ENCODE measurements around the gene IFT52. TPM values are rescaled to one million over a fixed set of nuclear protein-coding genes. Genes with fewer than 3 reads are reported as not detected.
"Not testable (repeated sequence)": the region's sequence is repeated elsewhere in the genome, so short reads cannot be mapped to it uniquely, and the experiment has no call there.

IFT52 gene
- total RNA-seq, 1 donor from 2014 or later = 38.9 TPM

GRCh38 chr20:43584448-43585136, 6.1 kb upstream of the IFT52 start:
- TF ChIP-seq CTCF (IDR thresholded peaks at IDR 0.05) = no peak
- no peaks in the 10 kb centered on the region for H3K36me3 Mint-ChIP-seq (ENCODE audit: low read depth)
- peaks cover 34% of the 10 kb centered on the region for H3K4me1 Mint-ChIP-seq (ENCODE audit: low read depth)
- H3K27ac Mint-ChIP-seq (ENCODE audit: unreplicated experiment) = peak overlapping the region; percentile 95
- H3K9me3 Mint-ChIP-seq (ENCODE audit: low read depth) = no peaks in the 10 kb centered on the region
- H3K4me3 Mint-ChIP-seq (ENCODE audit: unreplicated experiment) = no peak overlapping the region
- DNase-seq (ENCODE audit: low spot score) = peak; percentile 39
- H3K27me3 Mint-ChIP-seq (ENCODE audit: low read depth) = no peaks in the 10 kb centered on the region

GRCh38 chr20:43586641-43587040, 4.1 kb upstream of the IFT52 start:
- no peaks in the 10 kb centered on the region for H3K36me3 Mint-ChIP-seq (ENCODE audit: low read depth)
- no peaks in the 10 kb centered on the region for H3K9me3 Mint-ChIP-seq (ENCODE audit: low read depth)
- H3K4me3 Mint-ChIP-seq (ENCODE audit: unreplicated experiment) = no peak overlapping the region
- H3K27ac Mint-ChIP-seq (ENCODE audit: unreplicated experiment) = no peak overlapping the region
- peak; percentile 47 for DNase-seq (ENCODE audit: low spot score)
- H3K4me1 Mint-ChIP-seq (ENCODE audit: low read depth) = peaks cover 43% of the 10 kb centered on the region
- no peaks in the 10 kb centered on the region for H3K27me3 Mint-ChIP-seq (ENCODE audit: low read depth)
- TF ChIP-seq CTCF (IDR thresholded peaks at IDR 0.05) = no peak

GRCh38 chr20:43588526-43588925, 2.2 kb upstream of the IFT52 start:
- H3K4me3 Mint-ChIP-seq (ENCODE audit: unreplicated experiment); H3K36me3 Mint-ChIP-seq (ENCODE audit: low read depth); H3K9me3 Mint-ChIP-seq (ENCODE audit: low read depth); H3K27me3 Mint-ChIP-seq (ENCODE audit: low read depth); H3K27ac Mint-ChIP-seq (ENCODE audit: unreplicated experiment): not testable (repeated sequence)
- H3K4me1 Mint-ChIP-seq (ENCODE audit: low read depth) = peaks cover 45% of the 10 kb centered on the region
- peak; percentile 10 for DNase-seq (ENCODE audit: low spot score)

- Mint-ChIP-seq H3K4me3 (ENCODE audit: unreplicated experiment) (peak overlapping the region; percentile 92), H3K27ac (ENCODE audit: unreplicated experiment) (peak overlapping the region; percentile 97), H3K27me3 (ENCODE audit: low read depth) (no peaks in the 10 kb centered on the region), H3K9me3 (ENCODE audit: low read depth) (no peaks in the 10 kb centered on the region), H3K36me3 (ENCODE audit: low read depth) (peaks cover 6% of the 10 kb centered on the region), H3K4me1 (ENCODE audit: low read depth) (peaks cover 30% of the 10 kb centered on the region)
- TF ChIP-seq CTCF (IDR thresholded peaks at IDR 0.05) = no peak
- DNase-seq (ENCODE audit: low spot score) = peak; percentile 38
Observed at GRCh38 chr20:43590036-43590391, 723 bp upstream of the IFT52 start.

- H3K27me3 Mint-ChIP-seq (ENCODE audit: low read depth); DNase-seq (ENCODE audit: low spot score); H3K4me1 Mint-ChIP-seq (ENCODE audit: low read depth); H3K9me3 Mint-ChIP-seq (ENCODE audit: low read depth); H3K4me3 Mint-ChIP-seq (ENCODE audit: unreplicated experiment); H3K27ac Mint-ChIP-seq (ENCODE audit: unreplicated experiment): not testable (repeated sequence)
- peaks cover 23% of the 10 kb centered on the region for H3K36me3 Mint-ChIP-seq (ENCODE audit: low read depth)
Observed at GRCh38 chr20:43601960-43602359, 11.2 kb downstream of the IFT52 start.

GRCh38 chr20:43603124-43603523, 12.4 kb downstream of the IFT52 start:
- Mint-ChIP-seq H3K4me3 (ENCODE audit: unreplicated experiment) (no peak overlapping the region), H3K27me3 (ENCODE audit: low read depth) (no peaks in the 10 kb centered on the region), H3K27ac (ENCODE audit: unreplicated experiment) (no peak overlapping the region), H3K9me3 (ENCODE audit: low read depth) (no peaks in the 10 kb centered on the region), H3K4me1 (ENCODE audit: low read depth) (no peaks in the 10 kb centered on the region), H3K36me3 (ENCODE audit: low read depth) (peaks cover 21% of the 10 kb centered on the region)
- DNase-seq (ENCODE audit: low spot score) = no peak
- no peak for TF ChIP-seq CTCF (IDR thresholded peaks at IDR 0.05)

Measured in chondrocyte (in vitro differentiated cells).